Measurements from ENCODE around the gene BTBD2.

DNA sequence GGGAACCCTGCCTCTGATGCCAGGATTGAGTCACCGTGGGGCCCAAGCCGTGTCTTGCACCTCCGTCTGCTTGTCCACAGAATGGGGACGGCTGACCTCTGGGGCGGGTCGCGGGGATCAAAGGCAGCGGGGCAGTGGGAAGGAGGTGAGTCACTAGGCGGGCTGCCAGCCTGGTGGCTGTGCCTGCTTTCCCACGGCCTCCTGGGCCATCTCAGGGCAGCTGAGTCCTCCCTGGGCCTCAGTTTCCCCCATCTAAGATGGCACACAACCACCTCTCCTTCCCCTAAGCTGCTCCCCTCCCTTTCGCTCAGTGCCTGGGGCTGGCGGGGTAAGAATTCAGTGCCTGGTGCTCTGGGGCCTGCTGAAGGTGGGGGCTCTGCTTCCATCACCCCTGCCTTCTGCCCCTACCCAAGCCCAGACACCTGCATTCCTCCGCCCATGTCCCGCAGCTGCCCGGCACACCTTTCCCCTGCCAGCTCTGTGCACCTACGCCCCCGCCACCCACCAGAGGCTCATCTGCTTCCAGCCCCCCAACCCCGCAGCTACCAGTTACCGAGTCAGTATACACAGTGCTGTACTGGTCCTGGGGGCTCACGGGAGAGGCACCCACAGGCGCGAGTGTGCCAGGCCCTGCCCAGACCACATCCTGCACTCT, 32.1 kb upstream of the BTBD2 start:
- TF ChIP-seq RARB (CRISPR knock-in tag; IDR thresholded peaks at IDR 0.05) (no peak), ESRRG (CRISPR knock-in tag; IDR thresholded peaks at IDR 0.05) (no peak), GLIS3 (CRISPR knock-in tag; IDR thresholded peaks at IDR 0.05) (no peak), ZNF565 (CRISPR knock-in tag; conservative IDR thresholded peaks at IDR 0.05; ENCODE audit: low read depth) (no peak), ZFP30 (CRISPR knock-in tag; IDR thresholded peaks at IDR 0.05) (no peak)
- TF ChIP-seq, protein P1, sequence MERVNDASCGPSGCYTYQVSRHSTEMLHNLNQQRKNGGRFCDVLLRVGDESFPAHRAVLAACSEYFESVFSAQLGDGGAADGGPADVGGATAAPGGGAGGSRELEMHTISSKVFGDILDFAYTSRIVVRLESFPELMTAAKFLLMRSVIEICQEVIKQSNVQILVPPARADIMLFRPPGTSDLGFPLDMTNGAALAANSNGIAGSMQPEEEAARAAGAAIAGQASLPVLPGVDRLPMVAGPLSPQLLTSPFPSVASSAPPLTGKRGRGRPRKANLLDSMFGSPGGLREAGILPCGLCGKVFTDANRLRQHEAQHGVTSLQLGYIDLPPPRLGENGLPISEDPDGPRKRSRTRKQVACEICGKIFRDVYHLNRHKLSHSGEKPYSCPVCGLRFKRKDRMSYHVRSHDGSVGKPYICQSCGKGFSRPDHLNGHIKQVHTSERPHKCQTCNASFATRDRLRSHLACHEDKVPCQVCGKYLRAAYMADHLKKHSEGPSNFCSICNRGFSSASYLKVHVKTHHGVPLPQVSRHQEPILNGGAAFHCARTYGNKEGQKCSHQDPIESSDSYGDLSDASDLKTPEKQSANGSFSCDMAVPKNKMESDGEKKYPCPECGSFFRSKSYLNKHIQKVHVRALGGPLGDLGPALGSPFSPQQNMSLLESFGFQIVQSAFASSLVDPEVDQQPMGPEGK (CRISPR knock-in tag; IDR thresholded peaks at IDR 0.05; ENCODE audit: borderline replicate concordance), result no peak
